Stimulated activated CD8-positive, alpha-beta memory T cell treated with anti-CD3 and anti-CD28 coated beads, Interleukin-4, amount 100 ng/mL, for 24 hours (primary cell): ENCODE data around the gene ATG7.

Experiments used
- DNase-seq: peaks from one replicate; pipeline ENCODE4 v3.0.0-alpha.2; 2020; ENCODE audit warnings: low read depth

ATG7 gene

GRCh38 chr3:11555881-11556633 lies 283.9 kb downstream of the ATG7 start:
- no peak for DNase-seq

DNA sequence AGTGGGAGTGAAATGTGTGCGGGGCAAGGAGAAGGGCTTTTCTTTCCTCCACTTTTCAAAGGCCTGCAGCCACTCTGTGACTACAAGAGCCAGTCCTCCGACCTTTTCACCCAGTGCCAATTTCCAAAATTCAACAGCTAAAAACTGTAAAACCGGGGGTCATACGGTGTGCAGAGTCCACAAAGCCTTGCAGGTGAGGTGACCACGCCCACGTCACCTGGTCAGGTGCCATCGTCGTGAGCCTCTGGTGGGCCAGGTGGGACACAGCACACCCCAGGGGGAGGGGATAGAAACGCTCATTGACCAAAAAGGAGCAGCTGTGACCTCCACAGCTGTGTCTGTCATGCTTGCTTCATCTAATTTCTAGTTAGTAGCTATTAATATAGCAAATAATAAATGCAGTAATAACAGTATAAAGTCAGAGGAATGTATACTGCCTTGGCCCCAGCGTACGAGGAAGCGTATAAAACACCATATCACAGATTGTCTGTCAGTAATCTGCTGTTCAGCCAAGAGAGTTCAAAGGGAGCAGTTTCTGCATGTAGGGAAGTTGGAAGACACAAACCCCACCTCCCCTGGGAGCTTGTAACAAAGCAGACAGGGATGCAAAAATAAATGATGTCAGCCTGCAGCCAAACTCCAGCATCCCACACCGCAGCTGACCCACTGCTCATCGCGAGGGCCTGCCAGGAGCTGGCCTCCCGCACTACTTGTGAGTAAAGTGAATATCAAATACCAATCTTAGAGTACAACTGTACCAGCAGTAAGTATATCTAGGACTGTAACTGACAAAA lies 284.9 kb downstream of the ATG7 start:
- no peak for DNase-seq

- no peak for DNase-seq
Observed at GRCh38 chr3:11558002-11558401, 285.8 kb downstream of the ATG7 start.

DNA sequence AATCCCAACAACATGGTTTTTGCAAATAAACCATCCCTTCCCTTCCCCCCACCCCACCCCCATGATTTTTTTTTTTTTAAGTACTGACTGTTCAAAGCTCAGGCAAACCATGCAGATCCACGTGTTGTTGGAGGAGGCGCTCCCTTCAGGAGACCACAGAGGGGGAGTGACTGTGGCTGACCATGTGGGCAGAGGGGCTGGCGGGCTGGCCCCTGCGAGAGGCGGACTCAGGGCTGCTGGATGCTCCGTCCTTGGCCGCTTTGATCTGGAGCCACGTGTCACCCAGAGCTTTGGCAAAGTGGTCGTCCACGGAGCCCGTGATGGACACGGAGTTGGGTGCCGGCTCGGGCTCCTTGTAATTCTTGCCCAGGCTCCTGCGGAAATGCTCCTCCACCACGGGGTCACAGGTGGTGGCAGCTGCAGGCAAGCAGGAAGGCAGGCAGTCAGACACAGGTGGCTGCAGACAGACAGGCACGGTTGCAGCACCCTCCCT lies 286.3 kb downstream of the ATG7 start:
- no peak for DNase-seq

GRCh38 chr3:11558918-11559815 lies 287.0 kb downstream of the ATG7 start:
- DNase-seq: no peak

- DNase-seq: no peak
Observed at GRCh38 chr3:11559816-11560633, 287.8 kb downstream of the ATG7 start.

- DNase-seq: no peak
Observed at GRCh38 chr3:11560746-11561145, 288.5 kb downstream of the ATG7 start.

GRCh38 chr3:11562277-11562881 lies 290.2 kb downstream of the ATG7 start:
- no peak for DNase-seq

DNA sequence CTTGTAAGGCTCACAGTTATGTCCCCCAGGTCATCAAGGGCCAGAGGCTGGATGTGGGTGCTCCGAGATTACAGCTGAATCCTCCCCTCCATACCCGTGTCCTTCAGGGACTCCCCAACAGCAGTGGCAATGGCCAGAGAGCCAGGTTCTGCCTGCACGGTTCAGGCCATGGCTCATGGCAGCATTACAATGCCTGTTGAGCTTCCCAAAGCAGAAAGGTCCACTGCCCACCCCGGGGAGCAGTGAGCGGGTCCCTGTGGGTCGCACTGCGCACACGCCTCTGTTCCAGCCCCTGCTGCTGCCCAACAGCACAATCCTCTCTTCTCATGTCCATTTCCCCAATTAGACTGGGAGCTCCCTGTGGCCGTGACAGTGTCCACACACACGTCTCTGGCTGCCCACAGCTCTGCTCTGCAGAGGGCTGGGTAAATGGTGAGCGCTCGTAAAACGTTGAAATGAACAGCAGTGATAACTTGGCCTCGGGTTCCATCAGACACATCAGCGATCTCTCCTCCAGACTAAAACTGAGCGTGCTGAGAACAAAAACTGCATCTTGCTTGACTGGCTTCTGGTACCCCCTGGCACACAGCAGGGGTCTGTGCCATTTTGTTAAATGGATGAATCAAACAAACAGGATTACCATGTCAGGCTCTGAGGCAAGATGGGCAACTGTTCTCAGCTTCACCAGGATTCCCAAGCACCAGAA lies 291.1 kb downstream of the ATG7 start:
- no peak for DNase-seq

GRCh38 chr3:11563865-11564185 lies 291.6 kb downstream of the ATG7 start:
- no peak for DNase-seq

DNA sequence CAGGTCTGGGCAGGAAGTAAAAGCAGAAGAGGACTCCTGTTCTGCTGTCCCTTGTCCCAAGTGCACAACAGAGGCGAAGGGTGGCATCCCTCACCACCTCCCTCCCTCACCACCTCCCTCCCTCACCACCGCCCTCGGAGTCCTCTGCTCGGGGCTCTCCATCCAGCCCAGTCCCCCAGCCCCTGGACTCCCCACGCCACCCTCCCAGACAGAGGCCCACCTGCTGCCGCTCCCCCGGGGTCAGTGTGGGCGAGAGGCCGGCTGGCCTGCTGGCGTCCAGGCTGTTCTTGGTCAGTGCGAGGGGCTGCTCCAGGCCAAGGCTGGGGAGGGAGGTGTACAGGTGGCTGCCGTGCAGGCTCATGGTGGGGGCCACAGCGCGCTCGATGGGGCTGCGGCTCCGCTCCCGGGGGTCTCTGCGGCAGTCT lies 292.4 kb downstream of the ATG7 start:
- DNase-seq: no peak

GRCh38 chr3:11565072-11565471 lies 292.9 kb downstream of the ATG7 start:
- no peak for DNase-seq

GRCh38 chr3:11565492-11565891 lies 293.3 kb downstream of the ATG7 start:
- no peak for DNase-seq

DNA sequence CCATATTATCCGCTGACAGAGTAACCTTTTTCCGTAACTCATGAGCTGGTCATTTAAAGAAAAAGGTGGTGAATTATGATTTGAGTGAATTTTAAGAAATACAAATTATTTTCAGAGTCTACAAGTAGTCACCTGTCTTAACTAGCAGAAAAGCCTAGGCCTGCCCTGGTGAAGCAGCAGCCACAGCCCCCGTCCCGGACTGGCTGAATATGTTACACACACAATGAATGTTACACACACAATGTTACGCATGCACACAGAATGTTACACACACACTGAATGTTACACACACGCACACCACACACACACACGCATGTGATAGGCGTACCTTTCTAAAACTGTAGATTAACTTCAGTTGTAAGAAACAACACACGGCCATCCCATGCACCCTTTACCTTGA lies 293.7 kb downstream of the ATG7 start:
- DNase-seq: no peak

- no peak for DNase-seq
Observed at GRCh38 chr3:11566478-11566877, 294.3 kb downstream of the ATG7 start.

- DNase-seq: no peak
Observed at GRCh38 chr3:11566916-11567315, 294.7 kb downstream of the ATG7 start.

- DNase-seq: no peak
Observed at GRCh38 chr3:11567516-11568467, 295.6 kb downstream of the ATG7 start.

GRCh38 chr3:11568503-11569155 lies 296.4 kb downstream of the ATG7 start:
- no peak for DNase-seq
